HS-5 (cell line): ENCODE measurements around the gene UBLCP1.
"Not testable (repeated sequence)": the region's sequence is repeated elsewhere in the genome, so short reads cannot be mapped to it uniquely, and the experiment has no call there.

Source experiments
- DNase-seq: peaks from one replicate; pipeline ENCODE4 v3.0.0-alpha.2; 2012; ENCODE audit warnings: low read depth

UBLCP1 gene, protein sequence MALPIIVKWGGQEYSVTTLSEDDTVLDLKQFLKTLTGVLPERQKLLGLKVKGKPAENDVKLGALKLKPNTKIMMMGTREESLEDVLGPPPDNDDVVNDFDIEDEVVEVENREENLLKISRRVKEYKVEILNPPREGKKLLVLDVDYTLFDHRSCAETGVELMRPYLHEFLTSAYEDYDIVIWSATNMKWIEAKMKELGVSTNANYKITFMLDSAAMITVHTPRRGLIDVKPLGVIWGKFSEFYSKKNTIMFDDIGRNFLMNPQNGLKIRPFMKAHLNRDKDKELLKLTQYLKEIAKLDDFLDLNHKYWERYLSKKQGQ

DNA sequence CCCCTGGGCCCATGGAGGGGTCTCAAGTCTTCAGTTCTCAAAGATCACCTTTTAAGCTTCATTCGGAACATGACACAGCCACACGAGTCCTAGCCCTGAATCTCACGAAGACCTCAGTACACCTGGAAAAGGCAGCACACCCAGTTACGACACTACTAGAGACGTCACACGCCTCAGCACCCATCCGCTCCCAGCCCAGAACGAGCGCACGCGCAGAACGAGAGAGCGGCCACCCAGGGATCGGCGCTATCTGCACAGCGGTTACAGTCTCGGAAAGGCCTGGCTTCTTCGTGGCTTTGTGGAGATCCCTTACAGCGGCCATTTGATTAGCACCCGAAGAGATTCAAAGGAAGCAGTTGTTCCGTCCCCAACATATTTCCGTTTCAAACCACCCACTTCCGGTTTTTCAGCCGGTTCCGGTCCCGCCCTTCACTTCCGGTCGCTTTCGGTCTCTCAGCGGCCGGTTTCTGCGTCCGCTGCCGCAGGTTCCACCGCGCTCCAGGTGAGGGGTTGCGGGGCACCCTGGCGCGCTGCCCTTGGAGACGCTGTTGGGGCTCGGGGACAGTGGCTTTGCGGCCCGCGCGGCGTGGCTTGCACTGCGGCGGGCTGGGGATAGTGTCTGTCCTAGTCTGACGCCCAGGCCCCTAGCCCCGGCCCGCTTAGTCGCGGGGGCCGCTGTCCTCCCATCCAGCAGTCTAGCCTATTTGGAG, at the start of gene UBLCP1:
TSS of gene UBLCP1 (plus strand) at position 432 of the 710 bp plus-strand sequence. CDS start 5,626 bp downstream, outside the sequence.
- peak; percentile 58 for DNase-seq

DNA sequence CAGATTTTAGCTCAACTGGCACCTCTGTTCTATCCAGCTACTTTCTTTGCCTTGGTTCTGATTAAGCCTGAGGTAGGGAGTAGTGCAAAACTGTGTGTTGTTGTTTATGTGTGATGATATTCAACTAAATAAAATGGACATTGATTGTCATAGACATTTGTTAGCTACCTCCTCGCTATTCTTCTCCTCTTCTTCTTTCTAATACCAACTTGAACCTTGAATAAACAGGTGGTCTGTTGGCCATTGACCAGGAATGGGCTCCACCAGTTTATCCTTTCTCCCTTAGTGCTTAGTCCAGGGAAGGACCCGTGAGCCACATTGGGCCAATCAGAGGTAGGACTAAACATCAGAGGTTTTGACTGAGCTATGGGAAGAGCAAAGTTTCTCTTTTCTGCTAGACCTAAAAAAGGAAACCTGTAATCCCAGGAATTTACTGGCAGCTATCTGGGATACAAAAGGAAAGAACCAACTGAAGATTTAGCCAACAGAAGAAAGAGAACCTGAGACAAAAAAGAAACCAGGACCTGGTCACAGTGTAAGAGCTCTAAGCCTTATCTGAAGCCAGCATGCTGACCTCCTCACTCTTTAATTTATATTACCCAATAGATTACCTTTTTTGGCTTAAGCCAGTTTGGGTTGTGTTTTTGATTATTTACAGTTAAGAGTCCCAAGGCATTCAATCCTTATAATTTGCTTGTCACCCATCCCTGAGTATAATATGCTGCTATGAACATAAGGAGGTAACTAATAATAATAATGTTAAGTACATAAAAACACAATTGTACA, 48.4 kb upstream of the UBLCP1 start:
- no peak for DNase-seq

DNA sequence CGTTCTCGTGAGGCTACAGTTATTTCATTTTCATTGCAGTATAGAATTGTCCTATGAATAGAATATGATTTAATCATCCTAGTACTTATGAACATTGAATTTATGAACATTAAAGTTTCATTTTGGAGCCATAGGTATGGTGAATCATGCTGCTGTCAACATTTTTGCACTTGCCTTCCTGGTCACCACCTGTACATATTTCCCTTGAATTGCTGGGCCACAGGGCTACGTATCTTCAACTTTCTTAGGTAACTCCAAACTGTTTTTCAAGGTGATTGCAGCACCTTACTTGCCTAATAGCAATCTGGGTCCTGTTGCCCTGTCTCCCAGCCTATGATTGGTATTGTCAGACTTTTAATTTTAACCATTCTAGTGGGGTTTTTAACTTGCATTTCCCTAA, 47.2 kb upstream of the UBLCP1 start:
- no peak for DNase-seq

DNA sequence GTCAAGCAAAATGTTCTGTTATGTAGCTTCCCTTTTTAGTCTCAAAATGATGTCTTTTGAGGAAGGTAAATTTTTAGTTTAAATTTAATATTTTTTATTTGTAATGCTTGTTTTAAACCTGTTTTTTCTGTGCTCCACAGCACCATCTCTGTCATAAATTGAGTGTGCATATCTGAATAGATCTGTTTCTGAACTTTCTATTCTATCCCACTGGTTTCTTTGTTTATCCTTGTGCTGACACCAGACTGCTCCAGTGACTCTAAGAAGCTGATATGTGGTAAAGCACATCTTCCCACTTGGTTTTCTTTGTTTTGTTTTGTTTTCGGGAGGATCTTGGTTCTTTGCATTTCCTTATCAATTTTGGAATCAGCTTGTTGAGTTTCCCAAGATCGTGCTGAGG, 46.6 kb upstream of the UBLCP1 start:
- DNase-seq = no peak

DNA sequence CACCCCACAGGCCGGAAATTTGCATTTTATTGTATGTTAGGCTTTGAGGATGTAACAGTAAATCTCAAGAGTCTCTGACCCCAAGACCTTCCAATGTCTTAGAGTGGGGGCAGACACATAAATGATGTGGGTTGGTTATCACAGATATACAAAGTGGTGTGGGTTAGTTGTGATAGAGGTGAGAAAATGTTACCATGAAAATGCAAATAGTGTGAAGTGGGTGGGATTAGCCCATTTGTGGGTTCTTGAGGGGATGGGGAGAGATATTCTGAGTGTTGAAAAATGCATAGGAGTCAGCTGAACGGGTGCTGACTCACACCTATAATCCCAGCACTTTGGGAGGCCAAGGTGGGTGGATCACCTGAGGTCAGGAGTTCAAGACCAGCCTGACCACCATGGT, 45.9 kb upstream of the UBLCP1 start:
- no peak for DNase-seq

DNA sequence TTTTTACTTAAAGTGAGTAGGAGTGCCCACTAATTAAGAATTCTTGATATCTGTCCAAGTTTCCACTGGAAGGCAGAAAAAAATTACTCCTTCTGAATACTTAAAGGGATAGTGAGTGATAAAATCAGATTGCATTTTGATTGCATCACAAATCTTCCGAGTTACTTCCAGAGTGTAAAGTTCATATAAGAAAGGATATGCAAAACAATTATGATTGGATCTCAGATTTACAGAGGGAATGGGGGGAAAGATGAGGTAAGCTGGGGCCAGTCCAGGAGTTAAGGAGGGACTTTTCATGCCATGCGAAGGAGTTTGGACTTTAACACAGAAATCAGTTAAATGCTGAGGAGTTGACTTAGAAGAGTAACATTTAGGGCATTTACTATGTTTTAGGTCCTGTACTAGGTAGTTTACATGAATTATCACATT, 44.5 kb upstream of the UBLCP1 start:
- no peak for DNase-seq

DNA sequence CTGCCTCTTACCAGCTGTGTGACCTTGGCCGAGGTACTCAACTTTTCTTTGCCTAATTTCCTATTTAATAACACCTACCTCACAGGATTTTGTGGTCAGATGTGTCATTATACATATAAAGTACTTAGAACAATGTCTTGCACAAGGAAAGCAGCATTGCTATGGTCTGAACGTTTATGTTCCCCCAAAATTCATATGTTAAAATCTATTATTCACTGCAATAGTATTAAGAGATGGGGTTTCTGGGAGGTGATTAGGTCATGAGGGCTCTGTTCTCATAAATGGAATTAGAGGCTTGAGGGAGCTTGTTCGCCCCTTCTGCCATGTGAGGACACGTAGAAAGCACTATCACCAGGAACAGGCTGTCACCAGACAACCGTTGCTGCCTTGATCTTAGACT, 42.9 kb upstream of the UBLCP1 start:
- no peak for DNase-seq

DNA sequence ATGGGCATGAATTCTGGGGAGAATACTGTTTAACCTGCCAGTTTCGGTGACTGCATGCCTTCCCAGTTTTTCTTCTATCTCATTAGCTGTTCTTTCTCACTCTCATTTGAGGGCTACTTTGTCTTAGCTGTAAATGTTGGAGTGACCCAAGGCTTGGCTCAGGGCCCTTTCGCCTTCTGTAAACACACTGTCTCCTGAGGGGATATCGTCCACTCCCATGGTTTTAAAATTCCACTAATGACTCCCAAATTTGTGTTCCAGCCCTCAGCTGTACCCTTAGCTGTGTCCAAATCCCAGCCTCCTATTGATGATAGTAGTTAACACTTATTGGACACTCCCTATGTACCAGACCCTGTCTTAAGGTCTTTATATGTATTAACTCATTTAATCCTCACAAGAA, 39.6 kb upstream of the UBLCP1 start:
- no peak for DNase-seq

DNA sequence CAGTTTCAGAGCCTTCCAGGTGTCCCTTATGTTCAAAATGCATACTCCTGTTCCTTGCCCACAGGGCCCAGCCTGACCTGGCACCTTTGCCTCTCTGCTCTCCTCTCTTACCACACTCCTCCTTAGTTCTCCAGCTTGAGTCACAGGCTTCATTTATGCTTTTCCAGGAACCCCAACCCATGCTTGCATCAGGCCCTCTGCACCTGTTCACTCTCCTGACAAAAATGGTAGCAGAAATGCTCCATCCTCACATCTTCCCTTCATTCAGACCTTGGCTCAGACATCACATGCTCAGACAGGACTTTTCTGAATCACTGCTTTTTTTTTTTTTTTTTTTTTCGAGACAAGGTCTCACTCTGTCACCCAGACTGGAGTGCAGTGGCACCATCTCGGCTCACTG, 38.6 kb upstream of the UBLCP1 start:
- DNase-seq = no peak

DNA sequence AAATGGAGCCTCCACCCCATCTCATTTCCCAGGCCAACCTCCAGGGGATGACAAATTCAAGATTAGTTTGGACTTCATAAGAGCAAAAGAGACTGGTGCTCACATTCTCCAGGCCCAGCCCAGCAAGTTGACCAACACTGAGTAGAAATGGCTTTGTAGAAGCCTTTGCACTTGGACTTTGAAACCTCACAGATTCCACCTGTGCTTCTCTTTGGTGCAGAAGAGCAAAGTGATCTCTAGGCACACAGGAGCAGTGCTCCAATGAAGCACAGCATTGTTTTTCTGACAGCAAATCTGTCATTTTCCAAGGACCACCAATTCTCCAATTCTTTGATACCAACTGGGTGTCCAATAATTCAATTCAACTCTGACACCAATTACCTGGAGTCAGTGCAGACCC, 36.6 kb upstream of the UBLCP1 start:
- no peak for DNase-seq

DNA sequence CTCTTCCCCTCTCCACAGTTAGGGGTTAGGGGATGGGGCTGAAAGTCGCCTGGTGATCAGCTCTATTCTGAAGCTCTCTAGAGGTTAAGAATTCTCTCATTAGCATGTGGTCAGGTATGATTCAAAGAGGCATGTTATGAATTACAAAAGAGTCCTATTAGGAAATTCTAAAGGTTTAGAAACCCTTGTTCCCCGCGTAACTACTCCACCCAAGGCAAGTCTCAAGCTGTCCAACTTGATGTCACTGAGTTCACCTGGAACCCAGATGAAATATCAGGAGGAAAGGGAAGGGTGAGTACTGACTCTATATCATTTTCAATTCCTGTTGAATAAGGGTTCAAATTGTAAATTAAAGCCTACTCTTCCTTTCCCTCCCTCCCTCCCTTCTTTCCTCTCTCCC, 35.6 kb upstream of the UBLCP1 start:
- no peak for DNase-seq

DNA sequence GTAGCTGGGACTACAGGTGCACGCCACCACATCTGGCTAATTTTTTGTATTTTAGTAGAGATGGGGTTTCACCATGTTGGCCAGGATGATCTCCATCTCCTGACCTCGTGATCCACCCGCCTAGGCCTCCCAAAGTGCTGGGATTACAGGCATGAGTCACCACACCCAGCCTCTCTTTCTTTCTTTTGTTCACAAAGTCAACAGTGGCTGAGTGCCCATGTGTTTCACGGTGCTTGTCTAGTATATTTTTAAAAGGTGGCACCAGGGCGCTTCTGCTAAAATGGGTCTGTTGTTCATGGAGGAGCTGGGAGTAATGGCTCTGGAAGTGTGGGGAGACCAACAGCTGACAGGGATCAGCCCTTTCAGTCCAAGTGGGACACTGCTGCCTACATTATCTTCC, 35.0 kb upstream of the UBLCP1 start:
- DNase-seq = not testable (repeated sequence)

DNA sequence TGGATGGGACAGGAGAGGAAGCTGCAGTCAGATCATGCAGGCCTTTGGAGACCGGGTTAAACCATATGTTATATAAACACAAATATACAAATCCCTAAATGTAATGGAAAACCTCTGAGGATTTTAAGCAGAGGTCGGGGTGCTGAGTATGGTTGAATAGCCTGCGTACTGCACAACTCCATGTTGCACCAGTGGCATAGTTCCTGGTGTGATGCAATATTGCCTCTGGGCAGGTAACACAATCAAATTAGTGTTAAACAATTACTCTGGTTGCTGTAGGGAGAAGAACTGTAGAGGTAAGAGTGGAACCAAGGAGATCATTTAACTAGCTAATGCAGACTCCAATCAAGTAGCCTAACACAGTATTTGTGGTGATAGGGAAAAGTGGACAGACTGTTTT, 32.4 kb upstream of the UBLCP1 start:
- no peak for DNase-seq

DNA sequence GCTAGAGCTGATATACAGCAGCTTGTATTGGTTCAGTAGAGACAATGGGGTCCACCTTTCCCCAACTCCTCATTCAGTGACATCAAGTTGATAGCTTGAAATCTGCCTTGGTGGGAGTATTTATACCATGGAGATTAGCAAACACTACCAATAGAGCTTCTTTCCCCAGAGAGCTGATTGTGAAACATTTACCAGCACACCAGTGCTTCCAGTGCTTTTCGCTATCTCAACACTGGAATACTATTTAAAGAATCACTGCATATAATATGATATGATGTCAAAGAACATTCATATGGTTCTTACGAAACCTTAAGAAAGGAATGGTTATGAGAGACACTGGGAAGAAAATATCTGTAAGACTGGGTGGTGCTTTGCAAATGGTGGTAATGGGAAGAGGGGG, 31.9 kb upstream of the UBLCP1 start:
- no peak for DNase-seq

DNA sequence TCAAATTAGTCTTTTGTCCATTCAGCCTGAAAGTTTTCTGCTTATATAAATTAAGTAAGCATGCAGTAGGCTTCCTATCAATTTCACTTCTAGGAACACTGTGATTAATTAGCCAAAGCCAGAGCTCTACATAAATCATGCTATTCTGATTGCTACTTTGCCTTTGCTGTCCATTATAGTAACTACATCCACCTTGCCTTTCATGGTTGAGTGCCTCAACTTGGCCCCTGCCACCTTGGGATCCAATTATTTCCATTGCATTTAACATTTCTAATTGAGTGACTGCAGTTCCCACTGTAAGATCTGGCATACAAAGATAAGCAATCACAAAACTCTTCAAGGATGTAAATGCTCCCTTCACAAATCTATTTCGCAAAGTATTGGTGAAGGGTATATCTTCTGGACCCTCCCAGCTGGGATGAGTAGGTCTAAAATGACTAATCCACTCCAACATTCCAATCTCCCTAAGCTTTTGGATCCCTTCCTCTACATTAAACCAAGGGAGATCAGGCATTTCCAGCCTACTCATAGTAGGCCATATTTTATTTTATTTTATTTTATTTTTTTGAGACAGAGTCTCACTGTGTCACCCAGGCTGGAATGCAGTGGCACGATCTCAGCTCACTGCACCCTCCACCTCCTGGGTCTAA, 27.1 kb upstream of the UBLCP1 start:
- peak; percentile 43 for DNase-seq

DNA sequence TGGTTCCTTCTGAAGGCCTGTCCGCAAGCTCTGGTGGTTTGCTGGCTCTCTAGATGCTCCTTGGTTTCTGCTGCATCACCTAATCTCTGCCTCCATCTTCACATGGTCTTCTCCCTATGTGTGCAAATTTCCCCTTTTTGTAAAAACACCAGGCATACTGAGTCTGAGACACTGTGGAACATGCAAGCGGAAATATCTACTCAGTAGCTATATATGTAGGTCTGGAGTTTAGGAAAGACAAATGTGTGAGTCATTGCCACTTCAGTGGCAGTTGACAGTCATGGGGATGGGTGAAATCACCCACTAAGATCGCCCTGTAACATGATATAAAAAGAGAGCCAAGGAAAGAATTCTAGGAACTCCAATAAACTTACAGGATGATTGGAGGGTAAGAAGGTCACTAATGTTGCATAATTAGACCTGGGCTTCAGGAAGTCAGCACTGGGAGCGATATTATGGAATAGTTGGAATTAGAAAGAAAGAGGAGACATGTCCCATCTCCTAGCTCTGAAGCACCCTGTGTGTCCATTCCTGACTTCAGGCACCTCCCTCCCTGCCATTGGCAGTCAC, 22.7 kb upstream of the UBLCP1 start:
- peak; percentile 86 for DNase-seq

DNA sequence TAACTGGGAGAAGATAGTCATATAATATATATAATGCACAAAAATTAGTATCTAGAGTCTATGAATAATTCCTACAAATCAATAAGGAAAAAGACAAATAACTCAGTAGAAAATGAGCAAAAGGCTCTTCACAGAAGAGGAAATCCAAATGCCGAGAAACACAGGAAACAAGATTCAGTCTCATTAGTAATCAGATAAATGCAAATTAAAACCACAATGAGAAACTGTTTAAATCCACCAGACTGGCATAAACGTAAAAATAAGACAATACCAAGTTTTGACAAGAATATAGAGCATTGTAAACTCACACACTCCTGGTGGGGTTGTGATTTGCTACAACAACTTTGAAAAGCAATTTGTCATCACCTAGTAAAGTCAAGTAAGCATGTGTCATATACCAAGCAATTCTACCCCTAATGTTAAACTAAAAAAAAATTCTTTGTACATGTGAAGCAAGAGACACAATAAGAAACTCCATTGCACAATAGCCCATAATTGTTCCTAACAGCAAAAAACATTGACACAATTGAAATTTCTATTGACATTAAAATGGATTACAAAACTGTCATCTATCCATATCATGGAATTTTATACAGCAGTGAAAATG, 21.0 kb upstream of the UBLCP1 start:
- no peak for DNase-seq

DNA sequence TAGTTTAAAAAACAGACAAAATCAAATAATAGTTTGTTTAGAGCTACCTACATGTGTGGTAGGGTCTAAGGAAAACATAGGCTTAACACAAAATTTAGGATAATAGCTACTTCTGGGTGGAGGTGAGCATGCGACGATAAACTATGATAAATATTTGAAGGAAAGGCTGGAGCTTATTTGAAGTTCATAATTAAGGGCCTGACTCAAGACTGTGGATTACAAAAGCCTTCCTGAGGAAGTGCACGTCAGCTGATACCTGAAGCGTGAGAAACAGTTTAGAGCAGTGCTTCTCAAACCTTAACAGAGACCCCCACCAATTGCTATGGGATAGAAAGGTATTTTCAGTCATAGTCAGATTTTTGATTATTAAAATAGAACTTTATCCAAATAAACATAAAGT, 20.4 kb upstream of the UBLCP1 start:
- no peak for DNase-seq

DNA sequence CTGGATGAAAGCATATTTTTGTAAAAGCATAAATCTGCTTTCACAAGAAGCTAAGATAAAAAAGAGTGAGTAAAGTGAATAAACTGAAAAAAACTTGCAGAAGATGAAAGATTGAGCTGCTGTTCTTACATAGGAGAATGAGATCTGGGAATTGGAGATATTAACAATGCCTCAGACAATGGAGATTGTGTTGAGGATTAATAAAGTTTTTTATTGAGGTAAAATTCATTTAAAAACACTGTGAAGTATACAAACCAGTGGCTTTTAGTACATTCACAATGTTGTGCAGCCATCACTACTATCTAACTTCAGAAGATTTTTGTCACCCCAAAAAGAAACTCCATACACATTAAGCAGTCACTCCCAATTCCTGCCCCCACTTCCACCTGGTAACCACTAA, 19.7 kb upstream of the UBLCP1 start:
- no peak for DNase-seq

DNA sequence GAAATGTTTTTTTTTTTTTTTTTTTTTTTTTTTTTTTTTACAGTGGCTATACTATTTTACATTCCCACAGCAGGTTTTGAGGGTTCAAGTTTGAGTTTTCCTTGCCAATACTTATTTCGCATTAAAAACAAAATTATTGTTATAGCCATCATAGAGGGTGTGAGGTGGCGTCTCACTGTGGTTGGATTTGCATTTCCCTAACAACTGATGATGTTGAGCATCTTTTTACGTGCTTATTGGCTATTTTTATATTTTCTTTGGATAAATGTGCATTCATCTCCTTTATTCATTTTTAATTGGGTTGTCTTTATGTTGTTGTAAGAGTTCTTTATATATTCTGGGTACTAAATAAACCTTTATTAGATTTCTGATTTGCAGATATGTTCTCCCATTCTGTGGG, 18.9 kb upstream of the UBLCP1 start:
- DNase-seq = no peak

DNA sequence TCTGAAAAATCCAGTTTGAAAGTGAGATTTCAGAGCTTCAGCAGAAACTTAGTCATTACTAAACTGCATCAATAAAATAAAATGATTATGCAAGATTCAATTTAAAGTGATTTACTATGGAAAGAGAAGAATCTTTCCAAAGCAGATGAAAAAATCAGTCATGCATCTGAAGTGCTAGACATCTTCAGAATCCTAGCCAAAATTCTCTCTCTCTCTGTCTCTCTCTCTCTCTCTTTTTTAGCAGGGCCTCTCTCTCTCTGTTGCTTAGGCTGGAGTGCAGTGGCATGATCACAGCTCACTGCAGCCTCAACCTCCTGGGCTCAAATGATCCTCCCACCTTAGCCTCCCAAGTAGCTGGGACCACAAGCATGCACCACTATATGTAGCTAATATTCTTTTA, 18.2 kb upstream of the UBLCP1 start:
- no peak for DNase-seq

DNA sequence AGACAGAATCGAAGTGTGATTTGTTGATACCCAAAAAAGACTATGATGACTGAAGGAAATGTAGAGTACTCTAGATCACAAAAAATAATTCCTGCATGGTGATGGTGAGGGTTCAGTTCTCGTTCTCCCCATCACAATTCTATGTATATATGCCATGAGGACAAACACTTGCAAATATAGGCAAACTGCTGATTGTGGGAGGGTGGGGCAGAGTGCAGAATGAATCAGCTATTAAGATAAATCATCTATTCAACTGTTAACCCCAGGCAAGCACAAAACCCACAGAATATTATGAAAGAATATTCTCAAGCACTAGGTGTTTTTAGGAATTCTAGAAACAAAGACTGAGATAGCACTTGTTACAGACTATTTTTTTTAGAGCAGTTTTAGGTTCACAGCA, 13.9 kb upstream of the UBLCP1 start:
- no peak for DNase-seq
